GM18858 (cell line): ENCODE measurements around the gene PI4KB.
A peak's percentile ranks its signal among the peaks of the same experiment; 100 is the strongest.

Experiments used
- ATAC-seq: cut with Tn5 transposase; IDR thresholded peaks from one replicate; pipeline ENCODE4 v1.9.1; 2021; ENCODE audit not compliant: unreplicated experiment

The PI4KB gene

DNA sequence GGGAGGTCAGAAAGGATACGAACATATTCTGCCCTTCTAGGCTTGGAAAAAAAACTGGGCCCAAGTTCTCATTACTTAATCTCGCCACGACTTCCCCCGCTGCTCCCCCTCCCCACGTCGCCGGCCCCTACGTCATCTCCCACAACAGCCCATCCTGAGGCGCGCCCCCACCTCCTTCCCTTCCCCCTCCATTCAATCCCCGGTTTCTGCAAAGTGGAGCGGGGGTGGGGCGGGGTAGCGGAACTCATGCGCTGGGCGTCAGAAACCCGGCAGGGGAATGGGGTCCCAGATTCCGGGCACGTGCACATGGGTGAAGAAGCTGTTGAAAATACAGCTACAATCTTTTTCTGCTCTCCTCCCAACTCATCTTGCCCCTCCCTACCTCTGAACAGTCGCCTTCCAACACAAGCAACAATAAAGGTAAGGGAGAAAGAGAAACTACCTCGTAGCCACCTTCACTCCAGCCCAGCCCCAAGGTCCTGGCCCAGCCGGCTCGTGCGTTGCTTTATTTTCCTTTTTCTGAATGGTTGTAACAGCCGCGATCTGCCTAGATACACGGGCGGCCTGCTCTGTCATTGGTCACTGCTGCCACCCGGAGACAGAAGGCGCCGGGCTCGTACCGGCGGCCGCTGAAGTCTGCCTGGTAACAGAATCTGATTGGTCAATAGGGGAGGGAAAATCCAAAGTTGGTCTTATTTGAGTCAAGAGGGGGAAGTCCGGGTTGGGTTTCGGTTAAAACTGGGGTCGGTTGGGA lies 19.7 kb upstream of the PI4KB start, which contains the start of gene RFX5:
RFX5 (minus strand) TSS at position 484 of the 754 bp plus-strand sequence. CDS start 932 bp downstream, outside the sequence.
- peak; percentile 90 for ATAC-seq

GRCh38 chr1:151346082-151346768 lies 19.0 kb upstream of the PI4KB start:
- no peak for ATAC-seq

DNA sequence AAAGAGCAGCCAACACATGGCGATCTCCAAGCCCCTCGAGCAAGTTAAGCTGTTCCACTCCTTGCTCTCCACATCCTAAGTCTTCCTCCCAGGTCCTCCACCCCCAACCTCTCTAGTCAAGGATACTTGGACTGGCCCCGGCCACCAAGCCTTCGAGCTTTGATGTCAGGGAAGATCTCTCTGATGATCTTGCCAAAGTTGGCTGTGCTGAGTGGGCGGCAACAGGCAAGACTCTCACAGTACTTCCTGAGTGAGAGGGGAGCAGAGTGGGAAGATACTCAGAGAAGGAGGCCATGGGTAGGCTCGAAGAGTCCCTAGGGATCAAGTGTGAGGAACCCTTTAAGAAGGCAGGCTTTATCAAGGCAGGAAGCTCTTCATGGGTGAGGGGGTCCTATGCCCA lies 17.1 kb upstream of the PI4KB start:
- no peak for ATAC-seq

- no peak for ATAC-seq
Measured at GRCh38 chr1:151343587-151343986, 16.4 kb upstream of the PI4KB start.

- ATAC-seq: no peak
Measured at GRCh38 chr1:151342569-151342968, 15.4 kb upstream of the PI4KB start.

GRCh38 chr1:151342021-151342420 lies 14.8 kb upstream of the PI4KB start:
- no peak for ATAC-seq

DNA sequence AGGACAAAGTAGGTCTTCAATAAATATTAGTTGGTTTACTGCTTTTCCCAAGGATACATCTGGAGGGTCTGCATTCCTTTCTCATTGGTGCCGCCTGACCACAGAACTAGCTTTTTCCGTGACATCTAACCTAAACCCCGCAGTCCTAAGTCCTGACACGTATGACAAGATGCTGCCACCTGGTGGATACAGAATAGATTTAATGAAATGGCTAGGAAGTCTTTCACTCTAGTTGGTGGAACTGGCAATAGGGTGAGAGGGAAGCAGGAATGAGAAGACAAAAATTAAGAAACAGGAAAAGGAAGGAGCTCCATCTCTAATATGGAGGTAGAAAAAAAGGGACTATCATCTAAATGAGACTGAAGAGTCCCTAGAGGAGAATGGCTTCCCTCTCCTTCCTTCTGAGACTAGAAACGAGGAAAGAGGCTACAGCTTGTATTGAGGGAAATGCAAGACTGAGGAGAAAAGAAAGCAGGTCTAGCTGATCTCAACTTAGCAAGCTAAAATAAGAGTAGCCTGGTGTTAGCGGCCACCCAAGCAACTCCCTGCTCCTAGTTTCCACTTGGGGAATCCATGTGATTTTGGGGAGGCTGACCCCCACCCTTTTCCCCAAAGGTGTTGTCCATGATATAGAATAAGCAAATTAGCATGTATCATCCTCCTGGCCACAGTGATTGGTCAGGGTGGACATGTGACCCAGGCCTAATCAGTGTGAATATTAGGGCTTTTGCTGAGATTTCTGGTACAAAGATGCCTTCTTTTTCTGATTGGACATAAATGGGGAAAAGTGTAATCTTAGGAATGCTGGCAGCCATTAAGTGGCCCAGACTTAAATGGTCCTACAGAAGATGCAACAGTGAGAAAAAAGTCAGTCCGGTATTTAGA lies 13.9 kb upstream of the PI4KB start:
- no peak for ATAC-seq

GRCh38 chr1:151336556-151336955 lies 9.3 kb upstream of the PI4KB start:
- ATAC-seq: no peak

DNA sequence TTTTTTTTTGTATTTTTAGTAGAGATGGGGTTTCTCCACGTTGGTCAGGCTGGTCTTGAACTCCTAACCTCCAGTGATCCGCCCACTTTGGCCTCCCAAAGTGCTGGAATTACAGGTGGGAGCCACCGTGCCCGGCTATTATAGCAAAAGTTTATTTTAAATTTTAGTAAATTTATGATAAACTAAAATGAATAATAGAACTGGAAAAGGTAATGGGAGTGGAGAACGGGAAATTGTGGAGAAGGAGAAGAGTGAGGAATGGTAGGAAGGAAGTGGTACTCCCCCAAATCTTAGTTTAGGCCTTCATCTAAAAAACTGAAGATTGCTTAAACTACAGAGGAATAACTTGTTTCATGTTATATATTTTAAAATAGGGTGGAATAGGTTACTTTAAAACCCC lies 7.6 kb upstream of the PI4KB start:
- ATAC-seq: no peak

DNA sequence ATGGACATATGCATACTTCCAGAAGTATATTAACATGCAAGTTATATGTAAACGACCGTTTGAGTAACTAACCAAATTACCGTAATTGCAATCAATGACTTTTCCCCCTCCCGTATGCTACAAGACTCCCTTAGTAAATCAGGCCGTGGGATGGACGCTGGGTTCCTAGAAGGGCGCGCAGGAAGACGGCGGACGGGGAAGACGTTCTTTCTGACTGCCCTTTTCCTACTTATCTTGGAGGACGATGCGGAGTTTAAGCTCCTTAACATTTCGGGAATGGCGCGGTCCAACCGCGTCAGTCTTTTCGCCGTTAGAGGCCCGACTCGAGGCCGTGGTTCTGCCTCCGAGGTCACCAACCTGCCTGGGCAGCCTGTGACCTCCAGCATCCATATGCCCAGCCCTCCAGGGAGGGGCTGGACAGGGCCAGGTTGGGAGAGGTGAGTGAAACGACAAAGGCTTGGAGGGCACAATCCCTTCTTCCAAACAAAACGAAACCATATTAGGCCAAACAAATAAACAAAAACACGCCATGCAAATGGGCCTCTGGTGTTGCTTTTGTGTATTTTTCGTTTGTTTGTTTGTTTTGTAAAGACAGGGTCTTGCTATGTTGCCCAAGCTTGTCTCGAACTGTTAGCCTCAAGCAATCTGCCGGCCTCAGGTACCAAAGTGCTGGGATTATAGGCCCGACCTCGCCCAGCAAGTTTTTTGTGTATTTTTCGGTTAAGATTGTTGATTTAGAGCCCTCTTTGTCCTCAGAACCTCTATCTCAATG lies 873 bp upstream of the PI4KB start:
- no peak for ATAC-seq

DNA sequence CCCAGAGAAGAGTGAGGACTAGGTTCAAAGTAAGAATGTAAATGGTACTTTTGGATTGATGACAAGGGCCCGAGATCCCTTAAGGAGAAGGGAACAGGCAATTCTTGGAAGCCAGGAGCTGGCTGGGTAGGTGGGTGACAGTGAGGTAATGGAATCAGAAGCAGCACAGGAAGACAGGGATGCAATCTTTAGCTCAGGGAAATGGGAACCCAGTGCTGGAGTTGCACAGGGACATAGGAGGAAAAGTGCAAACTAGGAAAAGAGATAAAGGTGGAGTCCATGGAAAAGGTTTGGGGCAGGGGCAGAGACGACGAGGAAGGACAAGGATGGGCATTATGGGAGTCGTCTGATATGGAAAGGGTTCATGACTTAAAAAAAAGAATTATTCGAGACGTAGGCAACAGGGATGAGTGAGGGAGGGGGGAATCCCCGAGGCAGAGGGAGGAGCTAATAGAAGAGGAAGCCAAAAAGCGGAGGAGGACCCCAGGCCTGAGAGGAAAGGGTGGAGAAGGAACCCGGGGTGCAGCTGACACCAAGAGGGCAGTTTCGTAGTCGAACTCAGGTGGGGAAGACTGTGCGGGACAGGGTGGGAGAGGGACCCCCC lies 495 bp downstream of the PI4KB start:
- no peak for ATAC-seq

DNA sequence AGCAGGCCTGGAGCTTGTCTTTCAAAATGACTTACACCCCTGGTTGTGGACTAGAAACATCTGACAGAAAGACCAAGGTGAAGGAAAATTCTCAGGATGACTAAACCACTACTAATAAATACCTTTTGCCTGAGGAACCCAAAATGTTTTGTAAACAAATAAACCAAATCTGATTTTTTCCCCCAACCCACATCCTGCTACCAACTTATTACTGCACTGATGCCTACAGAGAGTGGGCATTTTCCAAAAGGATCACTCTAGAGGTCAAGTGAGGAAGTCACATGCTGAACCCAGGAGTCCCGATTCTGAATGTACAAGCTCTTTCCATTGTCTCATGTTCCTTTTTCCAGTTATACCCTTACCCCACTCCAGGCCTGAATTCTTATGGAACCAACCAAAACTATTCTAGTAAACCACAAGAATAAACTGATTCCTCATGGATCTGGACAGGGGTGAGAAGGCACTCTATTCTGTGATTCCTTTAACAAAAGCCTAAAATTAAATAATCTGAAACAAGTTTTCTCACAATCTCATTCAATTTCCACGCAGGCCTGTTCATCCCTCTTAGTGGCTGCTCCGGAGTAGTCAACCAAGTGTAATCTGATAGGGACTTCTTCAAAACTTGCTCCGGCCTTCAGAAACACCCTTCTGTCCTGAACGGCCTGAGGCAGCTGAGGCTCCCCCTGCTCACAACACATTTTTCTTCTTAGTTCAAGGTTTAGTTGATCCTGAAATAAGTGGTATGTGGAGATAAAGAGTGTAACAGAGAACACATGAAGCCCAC lies 1.4 kb downstream of the PI4KB start:
- no peak for ATAC-seq

DNA sequence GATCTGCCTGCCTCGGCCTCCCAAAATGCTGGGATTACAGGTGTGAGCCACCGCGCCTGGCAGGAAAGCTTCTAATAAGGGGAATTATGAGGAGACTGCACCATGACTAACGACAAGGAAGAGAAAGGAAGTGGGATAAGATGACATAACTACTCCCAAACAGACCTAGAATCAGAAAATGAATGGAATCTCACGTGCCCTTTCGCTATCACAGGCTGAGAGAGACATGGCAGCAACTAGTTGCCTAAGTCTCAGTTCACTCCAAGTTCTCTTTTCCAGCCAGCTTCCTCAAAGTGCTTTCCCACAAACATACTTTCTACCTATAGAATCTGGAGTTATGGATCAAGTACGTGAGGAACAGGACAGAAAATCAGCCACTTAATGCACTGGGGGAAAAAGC lies 2.0 kb downstream of the PI4KB start:
- no peak for ATAC-seq

DNA sequence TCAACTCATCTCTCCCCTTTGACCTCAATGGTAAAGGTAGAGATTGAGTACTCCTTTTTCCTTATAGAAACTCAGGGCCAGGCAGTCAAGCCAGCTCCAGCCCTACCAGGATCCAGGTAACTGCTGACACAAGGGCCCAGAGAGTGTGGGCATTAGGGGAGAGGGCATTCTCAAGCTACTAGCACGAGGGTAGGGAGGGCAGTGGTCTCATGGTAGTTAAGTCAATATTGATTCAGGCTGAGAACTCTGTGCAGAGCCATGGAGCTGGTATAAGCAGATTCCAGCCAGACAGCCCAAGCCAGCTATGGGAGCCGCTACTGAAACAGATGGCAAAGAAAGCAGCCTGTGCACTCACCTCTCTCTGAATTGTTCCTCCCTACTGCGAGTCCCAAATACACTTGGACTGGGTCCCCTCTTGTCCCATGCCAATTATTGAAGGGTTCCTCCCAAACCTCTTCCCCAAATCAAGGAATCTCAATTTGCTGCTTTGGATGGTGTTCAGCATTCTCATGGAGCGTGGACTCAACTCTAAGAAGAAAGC lies 2.8 kb downstream of the PI4KB start:
- no peak for ATAC-seq

DNA sequence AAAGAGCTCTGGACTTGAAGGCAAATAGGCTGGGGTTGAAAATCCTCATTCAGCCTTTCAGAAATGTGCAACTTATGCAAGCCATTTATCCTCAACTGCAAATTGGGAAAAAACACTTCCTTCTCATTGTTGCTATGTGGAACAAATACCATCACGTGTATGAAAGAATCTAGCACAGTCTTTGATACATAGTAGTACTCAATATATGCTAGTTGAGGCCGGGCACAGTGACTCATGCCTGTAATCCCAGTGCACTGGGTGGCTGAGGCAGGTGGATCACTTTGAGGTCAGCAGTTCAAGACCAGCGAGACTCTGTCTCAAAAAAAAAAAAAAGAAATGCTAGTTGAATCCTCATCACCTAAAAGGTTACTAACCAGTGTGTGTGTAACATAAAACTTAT lies 8.2 kb downstream of the PI4KB start:
- ATAC-seq: no peak

GRCh38 chr1:151315565-151316235 lies 11.5 kb downstream of the PI4KB start:
- ATAC-seq: no peak

DNA sequence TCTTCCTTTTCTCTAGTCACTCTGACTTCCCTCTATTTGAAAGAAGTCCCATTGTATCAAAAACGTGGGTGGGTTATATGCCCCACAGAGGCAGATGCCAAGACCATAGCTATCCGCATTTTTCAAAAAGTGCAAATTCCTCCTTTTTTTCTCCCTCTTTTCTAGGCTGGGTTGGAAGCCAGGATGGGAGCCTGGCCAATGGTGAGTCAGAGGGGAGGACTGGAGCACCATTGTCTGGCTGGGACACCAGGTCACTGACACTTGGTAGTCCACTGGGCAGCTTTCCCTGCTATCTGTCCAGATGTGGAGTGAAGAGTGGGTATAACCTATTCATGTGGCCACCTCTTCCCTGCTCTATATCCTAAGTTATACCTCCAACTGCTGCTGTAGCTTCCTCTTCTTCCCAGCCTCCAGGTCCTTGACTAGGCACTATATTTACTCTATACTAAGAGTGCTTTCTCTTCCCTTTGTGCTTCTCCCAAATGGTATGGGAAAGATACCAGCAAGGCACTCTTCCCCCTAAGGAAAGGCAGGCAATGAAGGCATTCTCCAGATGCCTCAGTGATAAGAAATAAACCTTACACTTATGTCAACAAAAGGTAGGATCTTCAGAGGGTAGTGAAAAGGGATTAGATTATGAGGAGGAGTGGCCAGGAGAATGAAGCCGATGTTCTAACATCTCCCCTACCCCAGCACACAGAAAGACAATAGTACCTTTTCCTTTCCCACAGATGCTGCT lies 12.9 kb downstream of the PI4KB start:
- ATAC-seq: no peak

GRCh38 chr1:151313501-151313900 lies 13.7 kb downstream of the PI4KB start:
- ATAC-seq: no peak
